GM18520 (cell line): Measurements from ENCODE around the gene PUS7.
A peak's percentile ranks its signal among the peaks of the same experiment; 100 is the strongest.
"Not testable (repeated sequence)": the region's sequence is repeated elsewhere in the genome, so short reads cannot be mapped to it uniquely, and the experiment has no call there.

Experiments used
- ATAC-seq: cut with Tn5 transposase; IDR thresholded peaks from one replicate; pipeline ENCODE4 v1.9.1; 2021; ENCODE audit not compliant: unreplicated experiment

PUS7 gene

GRCh38 chr7:105521717-105522463 is at the start of gene PUS7:
Gene PUS7 (minus strand): TSS chr7:105522271. CDS start chr7:105508512, 13,759 bp downstream.
- peak; percentile 80 for ATAC-seq

- ATAC-seq: no peak
Observed at GRCh38 chr7:105567821-105568220, 45.8 kb upstream of the PUS7 start.

GRCh38 chr7:105567024-105567423 is 45.0 kb upstream of the PUS7 start:
- ATAC-seq: no peak

- no peak for ATAC-seq
Observed at GRCh38 chr7:105565190-105565589, 43.1 kb upstream of the PUS7 start.

GRCh38 chr7:105559926-105560325 is 37.9 kb upstream of the PUS7 start:
- ATAC-seq: no peak

GRCh38 chr7:105538339-105538738 is 16.3 kb upstream of the PUS7 start:
- no peak for ATAC-seq

- ATAC-seq: no peak
Observed at GRCh38 chr7:105532709-105533460, 10.8 kb upstream of the PUS7 start.

- peak; percentile 96 for ATAC-seq
Observed at GRCh38 chr7:105531792-105532671, 10.0 kb upstream of the PUS7 start, which contains the start of gene RINT1. Gene RINT1 (plus strand): TSS chr7:105532201. CDS start chr7:105532316, 115 bp downstream.

- ATAC-seq: no peak
Observed at GRCh38 chr7:105530546-105530945, 8.5 kb upstream of the PUS7 start.

GRCh38 chr7:105530126-105530525 is 8.1 kb upstream of the PUS7 start:
- ATAC-seq: no peak

- ATAC-seq: not testable (repeated sequence)
Observed at GRCh38 chr7:105527737-105528136, 5.7 kb upstream of the PUS7 start.

GRCh38 chr7:105524840-105525239 is 2.8 kb upstream of the PUS7 start:
- no peak for ATAC-seq

- not testable (repeated sequence) for ATAC-seq
Observed at GRCh38 chr7:105524423-105524822, 2.4 kb upstream of the PUS7 start.

GRCh38 chr7:105521027-105521716 is 899 bp downstream of the PUS7 start:
- peak; percentile 12 for ATAC-seq

- not testable (repeated sequence) for ATAC-seq
Observed at GRCh38 chr7:105520620-105521019, 1.5 kb downstream of the PUS7 start.

- ATAC-seq: no peak
Observed at GRCh38 chr7:105519353-105519752, 2.7 kb downstream of the PUS7 start.

- not testable (repeated sequence) for ATAC-seq
Observed at GRCh38 chr7:105515610-105516009, 6.5 kb downstream of the PUS7 start.

GRCh38 chr7:105512926-105513526 is 9.0 kb downstream of the PUS7 start:
- no peak for ATAC-seq

- ATAC-seq: no peak
Observed at GRCh38 chr7:105512415-105512814, 9.7 kb downstream of the PUS7 start.

GRCh38 chr7:105502173-105502572 is 19.9 kb downstream of the PUS7 start:
- no peak for ATAC-seq
